GM18499 (cell line): ENCODE results near the gene GSTM5.
A peak's percentile ranks its signal among the peaks of the same experiment; 100 is the strongest.
"Not testable (repeated sequence)": the region's sequence is repeated elsewhere in the genome, so short reads cannot be mapped to it uniquely, and the experiment has no call there.

ENCODE experiments used
- ATAC-seq: cut with Tn5 transposase; IDR thresholded peaks from one replicate; pipeline ENCODE4 v1.9.1; 2021; ENCODE audit warnings: moderate number of reproducible peaks; ENCODE audit not compliant: insufficient read depth, unreplicated experiment

Gene GSTM5

GRCh38 chr1:109726007-109726406 is 14.0 kb downstream of the GSTM5 start:
- no peak for ATAC-seq

- ATAC-seq = no peak
Measured at GRCh38 chr1:109726728-109727373, 14.8 kb downstream of the GSTM5 start.

GRCh38 chr1:109728870-109729269 is 16.8 kb downstream of the GSTM5 start:
- ATAC-seq = no peak

- no peak for ATAC-seq
Measured at GRCh38 chr1:109730666-109731065, 18.6 kb downstream of the GSTM5 start.

GRCh38 chr1:109732390-109732881 is 20.4 kb downstream of the GSTM5 start:
- ATAC-seq = no peak

GRCh38 chr1:109733236-109733870 is 21.3 kb downstream of the GSTM5 start:
- ATAC-seq = no peak

GRCh38 chr1:109739738-109740614 is 27.9 kb downstream of the GSTM5 start:
- peak; percentile 55 for ATAC-seq

- ATAC-seq = no peak
Measured at GRCh38 chr1:109740615-109741373, 28.7 kb downstream of the GSTM5 start, which contains the start of gene GSTM3. Gene GSTM3, minus strand, starts transcription at chr1:109741038. Its CDS starts 751 bp downstream, at chr1:109740287.

GRCh38 chr1:109748311-109748710 is 36.3 kb downstream of the GSTM5 start:
- ATAC-seq = not testable (repeated sequence)

- no peak for ATAC-seq
Measured at GRCh38 chr1:109749221-109749620, 37.2 kb downstream of the GSTM5 start.

- no peak for ATAC-seq
Measured at GRCh38 chr1:109750241-109750882, 38.3 kb downstream of the GSTM5 start.

GRCh38 chr1:109750920-109751319 is 38.9 kb downstream of the GSTM5 start:
- no peak for ATAC-seq

GRCh38 chr1:109751531-109752260 is 39.6 kb downstream of the GSTM5 start:
- no peak for ATAC-seq

- no peak for ATAC-seq
Measured at GRCh38 chr1:109754738-109755137, 42.7 kb downstream of the GSTM5 start.

- not testable (repeated sequence) for ATAC-seq
Measured at GRCh38 chr1:109756325-109756724, 44.3 kb downstream of the GSTM5 start.

- no peak for ATAC-seq
Measured at GRCh38 chr1:109756848-109757521, 44.9 kb downstream of the GSTM5 start.

GRCh38 chr1:109757936-109758786 is 46.1 kb downstream of the GSTM5 start:
- ATAC-seq = no peak
